GM23338 (cell line): ENCODE measurements around the gene MOK.

Experiments used
- CREB1 ChIP-seq: fragments of 250-450 bp; sonication (Bioruptor Pico); IDR thresholded peaks from 2 replicates; pipeline ENCODE4 v1.5.0; 2020; ENCODE audit warnings: low read depth, mild to moderate bottlenecking, moderate library complexity
- CTCF ChIP-seq, 2 experiments: fragments of 200-600 bp in 1 of 2; sonication (generic) in 1 of 2; conservative IDR thresholded peaks; 2 replicates each; pipeline versions ENCODE4 v1.5.1 to v1.6.1; 2016 to 2017; ENCODE audit warnings: antibody characterized with exemption in 2 of 2, low read depth in 2 of 2, mild to moderate bottlenecking in 2 of 2, moderate library complexity in 1 of 2
- EZH2 ChIP-seq: fragments of 200-600 bp; sonication (generic); IDR thresholded peaks from one replicate; pipeline ENCODE4 v1.8.0; 2017; ENCODE audit warnings: antibody characterized with exemption, mild to moderate bottlenecking, low read depth; ENCODE audit not compliant: unreplicated experiment
- EZH2phosphoT487 ChIP-seq: fragments of 200-600 bp; sonication (generic); IDR thresholded peaks from one replicate; pipeline ENCODE4 v1.8.1; 2018; ENCODE audit warnings: antibody characterized with exemption; ENCODE audit not compliant: unreplicated experiment
- POLR2AphosphoS5 ChIP-seq: IDR thresholded peaks from 2 replicates; pipeline ENCODE4 v1.6.1; 2016; ENCODE audit warnings: antibody characterized with exemption, low read depth
- REST ChIP-seq: IDR thresholded peaks from one replicate; pipeline ENCODE4 v1.6.1; 2018; ENCODE audit warnings: antibody characterized with exemption; ENCODE audit not compliant: unreplicated experiment

GRCh38 chr14:102320671-102321455, 15.9 kb upstream of the MOK start:
- TF ChIP-seq CTCF (conservative IDR thresholded peaks at IDR 0.05; ENCODE audit: low read depth in 2 of 2) (no peak), POLR2AphosphoS5 (no peak), EZH2 (no peak), EZH2phosphoT487 (no peak), REST (no peak), CREB1 (CRISPR knock-in tag) (no peak)
